ENCODE measurements around the gene NFATC2.

GRCh38 chr20:51536116-51537069, 6.1 kb downstream of the NFATC2 start:
- no peak for TF ChIP-seq CTCF (IDR thresholded peaks at IDR 0.05)
- no peak for TF ChIP-seq POLR2A (IDR thresholded peaks at IDR 0.05)

Data from Peyer's patch (tissue), 4 donors.